GM18520 (cell line): ENCODE data around the gene LRP1-AS.
A peak's percentile ranks its signal among the peaks of the same experiment; 100 is the strongest.

Experiments used
- ATAC-seq: cut with Tn5 transposase; IDR thresholded peaks from one replicate; pipeline ENCODE4 v1.9.1; 2021; ENCODE audit not compliant: unreplicated experiment

The LRP1-AS gene

GRCh38 chr12:57146961-57147944 is at the start of gene LRP1-AS:
LRP1-AS (minus strand) TSS chr12:57147619.
- no peak for ATAC-seq

- no peak for ATAC-seq
Observed at GRCh38 chr12:57196956-57197355, 49.5 kb upstream of the LRP1-AS start.

GRCh38 chr12:57196439-57196838 is 49.0 kb upstream of the LRP1-AS start:
- ATAC-seq, result no peak

GRCh38 chr12:57195611-57196371 is 48.4 kb upstream of the LRP1-AS start:
- no peak for ATAC-seq

- no peak for ATAC-seq
Observed at GRCh38 chr12:57195186-57195585, 47.8 kb upstream of the LRP1-AS start.

GRCh38 chr12:57194253-57194652 is 46.8 kb upstream of the LRP1-AS start:
- no peak for ATAC-seq

- no peak for ATAC-seq
Observed at GRCh38 chr12:57193706-57194245, 46.4 kb upstream of the LRP1-AS start.

GRCh38 chr12:57192920-57193319 is 45.5 kb upstream of the LRP1-AS start:
- no peak for ATAC-seq

- ATAC-seq, result no peak
Observed at GRCh38 chr12:57191410-57191809, 44.0 kb upstream of the LRP1-AS start.

GRCh38 chr12:57190821-57191220 is 43.4 kb upstream of the LRP1-AS start:
- ATAC-seq, result no peak

- ATAC-seq, result no peak
Observed at GRCh38 chr12:57190037-57190436, 42.6 kb upstream of the LRP1-AS start.

GRCh38 chr12:57188090-57188425 is 40.6 kb upstream of the LRP1-AS start:
- ATAC-seq, result no peak

GRCh38 chr12:57187222-57188089 is 40.0 kb upstream of the LRP1-AS start:
- no peak for ATAC-seq

- ATAC-seq, result no peak
Observed at GRCh38 chr12:57185906-57186508, 38.6 kb upstream of the LRP1-AS start.

- no peak for ATAC-seq
Observed at GRCh38 chr12:57185403-57185802, 38.0 kb upstream of the LRP1-AS start.

- no peak for ATAC-seq
Observed at GRCh38 chr12:57183939-57184725, 36.7 kb upstream of the LRP1-AS start.

GRCh38 chr12:57182918-57183575 is 35.6 kb upstream of the LRP1-AS start:
- ATAC-seq, result peak; percentile 60

- no peak for ATAC-seq
Observed at GRCh38 chr12:57181561-57182155, 34.2 kb upstream of the LRP1-AS start.

GRCh38 chr12:57181072-57181471 is 33.7 kb upstream of the LRP1-AS start:
- ATAC-seq, result no peak
